ENCODE results near the gene AKT2.

DNA sequence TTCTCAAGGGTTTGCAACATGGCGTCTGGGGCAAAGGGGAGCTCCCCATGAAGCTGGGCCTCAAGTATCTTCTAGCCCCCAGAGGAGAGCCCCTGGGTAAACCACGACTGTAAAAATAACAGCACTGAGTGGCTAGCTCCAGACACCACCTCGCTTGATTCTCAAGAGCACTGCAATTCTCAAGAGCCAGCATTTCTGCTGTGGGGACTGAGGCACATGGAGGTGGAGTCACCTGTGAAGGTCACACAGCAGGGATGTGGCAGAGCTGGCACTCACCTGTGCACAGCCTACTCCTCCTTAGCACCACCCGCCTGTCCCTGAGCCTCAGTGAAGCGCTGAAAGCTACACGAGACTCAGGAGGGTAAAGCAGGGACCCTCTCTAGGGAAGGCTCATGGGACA is 38.0 kb downstream of the AKT2 start:
- TF ChIP-seq GATA2 (IDR thresholded peaks at IDR 0.05; ENCODE audit: low read depth, low read length) (no peak), GATA3 (IDR thresholded peaks at IDR 0.05; ENCODE audit: low read depth, low read length) (no peak)

Measured in SH-SY5Y (cell line).